A549 (cell line): ENCODE results near the gene RPS16. TPM values are rescaled to one million over a fixed set of nuclear protein-coding genes. Genes with fewer than 3 reads are reported as not detected.

Source experiments
- ATAC-seq, 2 experiments: fragments of 200-7000 bp in 1 of 2; fragments of >200 bp in 1 of 2; cut with Nextera tagmentation in 1 of 2; cut with Tn5 transposase in 1 of 2; 3 replicates each; pipeline versions ENCODE4 v1.8.0 to v1.9.1; 2018 to 2020; ENCODE audit warnings: mild to moderate bottlenecking in 1 of 2, moderate library complexity in 1 of 2
- CTCF ChIA-PET: fragments of 300-600 bp; sonication (Branson Sonifier 250); formaldehyde crosslinking; extraction: SDS; loops from one replicate; lab custom pipeline; 2021; ENCODE audit warnings: antibody characterized with exemption, inconsistent platforms; lab: Yijun Ruan, JAX
- POLR2A ChIA-PET: fragments of 350-600 bp; formaldehyde crosslinking; extraction: SDS; loops from one replicate; lab custom pipeline; 2021; ENCODE audit warnings: antibody characterized with exemption, inconsistent platforms; lab: Yijun Ruan, JAX
- DNase-seq, 2 experiments: peaks; one replicate each; pipeline versions ENCODE4 v3.0.0 to v3.0.0-alpha.2; 2011 to 2016; ENCODE audit warnings: low read depth in 1 of 2, low spot score in 1 of 2
- FAIRE-seq: peaks from 2 replicates; lab custom pipeline; 2011; peaks lifted over from hg19 to GRCh38; lab: Jason Lieb, UNC
- H3K27ac ChIP-seq, 2 experiments: fragments of >200 bp; sonication (Bioruptor Twin); formaldehyde crosslinking; 3 replicates each; pipeline ENCODE4 v1.5.1; 2016 to 2017
- H3K4me1 ChIP-seq: fragments of >200 bp; sonication (Bioruptor Twin); formaldehyde crosslinking; 3 replicates; pipeline ENCODE4 v1.6.1; 2016
- H3K4me2 ChIP-seq: fragments of >200 bp; sonication (Bioruptor Twin); formaldehyde crosslinking; 3 replicates; pipeline ENCODE4 v1.6.1; 2016
- H3K4me3 ChIP-seq: fragments of >200 bp; sonication (Bioruptor Twin); formaldehyde crosslinking; 3 replicates; pipeline ENCODE4 v1.5.1; 2016
- H3K9me3 ChIP-seq: fragments of >200 bp; sonication (Bioruptor Twin); formaldehyde crosslinking; 3 replicates; pipeline ENCODE4 v1.6.1; 2016
- CHD4 ChIP-seq: fragments of 200-600 bp; sonication (generic); IDR thresholded peaks from 2 replicates; pipeline ENCODE4 v1.6.1; 2016; ENCODE audit warnings: antibody characterized with exemption, mild to moderate bottlenecking, borderline replicate concordance
- FOXS1 ChIP-seq: fragments of 250-450 bp; sonication (Bioruptor Pico); IDR thresholded peaks from 2 replicates; pipeline ENCODE4 v1.5.0; 2020; ENCODE audit warnings: mild to moderate bottlenecking, moderate library complexity
- GATA3 ChIP-seq: IDR thresholded peaks from 2 replicates; pipeline ENCODE4 v1.6.1; 2012; ENCODE audit warnings: borderline replicate concordance
- HEYL ChIP-seq: fragments of 250-450 bp; sonication (Bioruptor Pico); IDR thresholded peaks from 2 replicates; pipeline ENCODE4 v1.8.0; 2021; ENCODE audit warnings: mild to moderate bottlenecking, moderate library complexity
- HOXA7 ChIP-seq: fragments of 250-450 bp; sonication (Bioruptor Pico); IDR thresholded peaks from 2 replicates; pipeline ENCODE4 v1.5.0; 2020; ENCODE audit warnings: mild to moderate bottlenecking, moderate library complexity
- HOXB13 ChIP-seq: fragments of 250-450 bp; sonication (Bioruptor Pico); IDR thresholded peaks from 2 replicates; pipeline ENCODE4 v1.5.0; 2020; ENCODE audit warnings: low read depth, mild to moderate bottlenecking, moderate library complexity
- JUN ChIP-seq, 2 experiments: fragments of >200 bp; sonication (Bioruptor Twin); formaldehyde crosslinking; IDR thresholded peaks; 2 replicates in 1 of 2; 3 replicates in 1 of 2; pipeline ENCODE4 v1.6.1; 2016 to 2017
- KDM1A ChIP-seq: fragments of 200-600 bp; sonication (generic); IDR thresholded peaks from 2 replicates; pipeline ENCODE4 v1.6.1; 2016; ENCODE audit warnings: low read depth, mild to moderate bottlenecking
- MAFK ChIP-seq: fragments of 450-650 bp; IDR thresholded peaks from 2 replicates; pipeline ENCODE4 v1.6.1; 2014; ENCODE audit not compliant: partially characterized antibody
- MYC ChIP-seq: IDR thresholded peaks from 2 replicates; pipeline ENCODE4 v1.6.1; 2012; ENCODE audit warnings: mild to moderate bottlenecking, inconsistent platforms, low read length, improper control_type of control experiment, borderline replicate concordance
- POLR2AphosphoS2 ChIP-seq: conservative IDR thresholded peaks from 2 replicates; pipeline ENCODE4 v1.6.1; 2012; ENCODE audit warnings: low read length, improper control_type of control experiment, inconsistent platforms
- RAD21 ChIP-seq, 2 experiments: fragments of >200 bp in 1 of 2; sonication (Bioruptor Twin) in 1 of 2; formaldehyde crosslinking in 1 of 2; IDR thresholded peaks in 1 of 2; conservative IDR thresholded peaks in 1 of 2; 2 replicates in 1 of 2; 3 replicates in 1 of 2; pipeline ENCODE4 v1.6.1; 2012 to 2018; ENCODE audit warnings: inconsistent platforms in 1 of 2
- SREBF2 ChIP-seq: fragments of 450-650 bp; IDR thresholded peaks from 2 replicates; pipeline ENCODE4 v1.6.1; 2014; ENCODE audit warnings: mild to moderate bottlenecking, moderate library complexity
- TP53 ChIP-seq: fragments of 250-450 bp; sonication (Bioruptor Pico); IDR thresholded peaks from 2 replicates; pipeline ENCODE4 v1.5.0; 2021; ENCODE audit warnings: mild to moderate bottlenecking, moderate library complexity
- ZSCAN20 ChIP-seq: fragments of 250-450 bp; sonication (Bioruptor Pico); IDR thresholded peaks from 2 replicates; pipeline ENCODE4 v1.8.0; 2022; ENCODE audit warnings: mild to moderate bottlenecking, moderate library complexity
- WGBS: methylation state at CpG from one replicate; pipeline ENCODE4 v1.1.6; 2017; ENCODE audit errors: missing lambda C conversion rate; 5-methylcytosine and 5-hydroxymethylcytosine counted together
- polyA plus RNA-seq, 4 experiments: library from polyadenylated mRNA; depleted of rRNA in 3 of 4; stranded (reverse); fragments of >200 nt; fragmentation: RNase III in 1 of 4; extraction: RNeasy Plus Mini Kit Qiagen cat#74134 plus additional on column Dnase treatment in 1 of 4; gene quantifications; 2 replicates in 3 of 4; 3 replicates in 1 of 4; pipeline ENCODE4 v1.2.3, GENCODE V29; 2011 to 2017
- TF ChIP-seq, protein P1 (sequence below): IDR thresholded peaks from 2 replicates; pipeline ENCODE4 v1.6.1; 2012; ENCODE audit warnings: low read depth, borderline replicate concordance
- TF ChIP-seq, protein P2 (sequence below): IDR thresholded peaks from 2 replicates; pipeline ENCODE4 v1.6.1; 2012
- TF ChIP-seq, protein P3 (sequence below): IDR thresholded peaks from 2 replicates; pipeline ENCODE4 v1.6.1; 2012
- TF ChIP-seq, protein P4 (sequence below): fragments of >200 bp; sonication (Bioruptor Twin); formaldehyde crosslinking; IDR thresholded peaks from 3 replicates; pipeline ENCODE4 v1.5.1; 2016

The RPS16 gene
- polyA plus RNA-seq, 2 of the 4 experiments (the other 2 are of a cell fraction), result 4,348 to 4,855 TPM

DNA sequence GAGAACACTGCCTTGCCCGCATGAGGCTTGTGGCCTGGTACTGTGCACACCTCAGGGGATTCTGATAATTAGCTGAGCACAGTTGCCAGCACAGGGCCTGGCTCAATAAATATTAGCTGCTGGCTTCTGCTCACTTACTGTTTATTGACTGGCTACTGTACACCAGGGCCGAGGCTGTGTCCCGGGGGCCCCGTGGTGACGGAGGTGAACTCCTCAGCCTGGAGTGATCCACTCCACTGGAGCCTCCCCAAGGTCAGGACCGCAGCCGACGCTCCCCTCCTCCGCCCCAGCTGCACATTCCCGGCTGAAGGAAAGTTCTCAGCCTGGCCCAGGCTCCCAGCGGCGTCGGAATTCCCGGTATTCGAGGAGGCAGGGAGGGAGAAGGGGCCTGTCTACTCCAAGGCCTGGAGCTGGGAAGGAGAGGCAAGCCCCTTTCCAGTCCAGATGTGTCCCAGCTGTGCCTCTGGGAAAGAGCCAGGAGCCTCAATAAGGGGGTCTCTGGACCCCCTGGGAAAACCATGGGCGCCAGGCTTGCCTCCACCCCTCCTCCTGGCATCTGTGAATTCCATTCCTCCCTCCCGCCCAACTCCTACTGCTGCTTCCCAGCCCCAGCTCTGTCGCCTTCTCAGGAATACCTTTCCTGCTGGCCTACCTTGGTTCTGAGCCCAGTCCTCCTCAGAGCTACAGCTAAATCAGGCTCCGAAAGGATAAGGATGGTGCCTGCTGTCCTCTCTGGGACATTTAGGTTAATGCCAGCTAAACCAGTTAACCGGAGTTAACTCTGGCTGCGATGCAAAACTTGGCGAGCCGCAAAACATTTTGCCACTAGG is 7.3 kb downstream of the RPS16 start (continued):
- TF ChIP-seq, protein P1, sequence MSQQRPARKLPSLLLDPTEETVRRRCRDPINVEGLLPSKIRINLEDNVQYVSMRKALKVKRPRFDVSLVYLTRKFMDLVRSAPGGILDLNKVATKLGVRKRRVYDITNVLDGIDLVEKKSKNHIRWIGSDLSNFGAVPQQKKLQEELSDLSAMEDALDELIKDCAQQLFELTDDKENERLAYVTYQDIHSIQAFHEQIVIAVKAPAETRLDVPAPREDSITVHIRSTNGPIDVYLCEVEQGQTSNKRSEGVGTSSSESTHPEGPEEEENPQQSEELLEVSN, result 0 out of 2 replicates have a peak, but pooled peaks have one; percentile 57
- peak; percentile 5; the same call in 1 of the 2 replicates for TF ChIP-seq HEYL
- TF ChIP-seq MAFK, result no peak
- peak; percentile 55; the same call in 1 of the 2 replicates for TF ChIP-seq ZSCAN20 (CRISPR knock-in tag)
- peak; percentile 59; the same call in 1 of the 2 replicates for TF ChIP-seq MYC
- 0 out of 2 replicates have a peak, but pooled peaks have one; percentile 20 for TF ChIP-seq GATA3
- TF ChIP-seq HOXA7 (CRISPR knock-in tag), result peak; percentile 75
- TF ChIP-seq FOXS1 (CRISPR knock-in tag), result peak; percentile 71

DNA sequence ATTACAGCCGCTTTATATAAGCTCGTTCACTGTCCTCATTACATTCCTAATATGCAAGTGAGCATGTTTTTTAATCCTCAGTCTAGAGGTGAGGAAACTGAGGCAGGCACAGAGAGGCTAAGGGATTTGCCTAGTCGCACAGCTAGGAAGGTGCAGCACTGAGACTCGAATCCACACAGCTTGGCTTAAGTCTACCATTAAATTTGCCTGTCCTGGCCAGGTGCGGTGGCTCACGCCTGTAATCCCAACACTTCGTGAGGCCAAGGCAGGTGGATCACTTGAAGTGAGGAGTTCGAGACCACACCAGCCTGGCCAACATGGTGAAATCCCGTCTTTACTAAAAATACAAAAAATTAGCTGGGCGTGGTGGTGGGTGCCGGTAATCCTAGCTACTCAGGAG is 8.0 kb downstream of the RPS16 start:
- ATAC-seq (no peak), DNase-seq (no peak), FAIRE-seq (no peak)
- Histone ChIP-seq H3K4me2 (peak overlapping the region; percentile 62), H3K4me1 (peaks cover 54% of the 10 kb centered on the region), H3K4me3 (no peak overlapping the region), H3K27ac (peak overlapping the region; percentile 83 to 90), H3K9me3 (no peaks in the 10 kb centered on the region)
- TF ChIP-seq POLR2AphosphoS2 (no peak), GATA3 (0 out of 2 replicates have a peak, but pooled peaks have one; percentile 14), TP53 (0 out of 2 replicates have a peak, but pooled peaks have one; percentile 2), RAD21 (conservative IDR thresholded peaks at IDR 0.05 in 1 of 2, IDR thresholded peaks at IDR 0.05 in 1 of 2) (no peak), KDM1A (peak; percentile 68; the same call in 1 of the 2 replicates), CHD4 (peak; percentile 72; the same call in 1 of the 2 replicates), HOXB13 (no peak)
- TF ChIP-seq, protein P2, sequence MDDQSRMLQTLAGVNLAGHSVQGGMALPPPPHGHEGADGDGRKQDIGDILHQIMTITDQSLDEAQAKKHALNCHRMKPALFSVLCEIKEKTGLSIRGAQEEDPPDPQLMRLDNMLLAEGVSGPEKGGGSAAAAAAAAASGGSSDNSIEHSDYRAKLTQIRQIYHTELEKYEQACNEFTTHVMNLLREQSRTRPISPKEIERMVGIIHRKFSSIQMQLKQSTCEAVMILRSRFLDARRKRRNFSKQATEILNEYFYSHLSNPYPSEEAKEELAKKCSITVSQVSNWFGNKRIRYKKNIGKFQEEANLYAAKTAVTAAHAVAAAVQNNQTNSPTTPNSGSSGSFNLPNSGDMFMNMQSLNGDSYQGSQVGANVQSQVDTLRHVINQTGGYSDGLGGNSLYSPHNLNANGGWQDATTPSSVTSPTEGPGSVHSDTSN, result 0 out of 2 replicates have a peak, but pooled peaks have one; percentile 9
- TF ChIP-seq, protein P3, sequence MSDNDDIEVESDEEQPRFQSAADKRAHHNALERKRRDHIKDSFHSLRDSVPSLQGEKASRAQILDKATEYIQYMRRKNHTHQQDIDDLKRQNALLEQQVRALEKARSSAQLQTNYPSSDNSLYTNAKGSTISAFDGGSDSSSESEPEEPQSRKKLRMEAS, result no peak
- WGBS, result 93% methylated on average over 11 of the region's 11 CpGs
- ChIA-PET CTCF (interaction anchor here (1.2 to 23.5 kb wide), 9 partner anchors 11 to 245 kb away, joined by 3 to 457 read pairs (median 10); partner anchors contain the start of genes EID2B, MED29, PAF1 and PLEKHG2), POLR2A (interaction anchor here (0.6 to 10.5 kb wide), 11 partner anchors 8 to 406 kb away, joined by 3 to 160 read pairs (median 7); partner anchors contain the start of genes DYRK1B, MED29, PAF1 and PLEKHG2)

DNA sequence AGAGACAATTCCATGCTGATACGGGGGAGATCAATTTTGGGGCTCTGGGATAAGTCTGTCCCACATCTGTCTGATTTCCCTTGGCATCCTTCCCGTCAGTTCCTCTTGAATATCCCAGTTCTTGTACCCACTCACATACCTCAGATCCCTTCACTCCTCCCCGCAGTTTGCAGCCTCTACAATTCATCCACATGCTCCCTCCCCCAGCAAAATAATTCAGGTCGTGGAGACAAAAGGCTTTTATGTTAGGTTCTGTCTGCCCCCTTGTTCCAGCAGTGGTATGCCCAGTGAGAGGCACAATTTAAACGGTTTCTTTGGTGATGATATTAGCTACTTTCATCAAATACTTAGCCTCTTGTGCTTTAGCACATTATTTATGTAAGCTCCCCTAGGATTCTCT is 9.6 kb downstream of the RPS16 start:
- POLR2A ChIA-PET, result interaction anchor here (0.8 to 10.5 kb wide), 5 partner anchors 9 to 22 kb away, joined by 3 to 160 read pairs (median 5); partner anchors contain the start of gene RPS16
- no peaks in the 10 kb centered on the region for H3K9me3 ChIP-seq
- H3K4me1 ChIP-seq, result peaks cover 38% of the 10 kb centered on the region
- ATAC-seq, result no peak
- 65% methylated on average over 5 of the region's 5 CpGs for WGBS
- CTCF ChIA-PET, result interaction anchor here (0.8 to 23.5 kb wide), 8 partner anchors 9 to 366 kb away, joined by 3 to 457 read pairs (median 24); partner anchors contain the start of genes MED29, PAF1, PLEKHG2 and ZFP36
- H3K4me3 ChIP-seq, result no peak overlapping the region
- H3K27ac ChIP-seq, result no peak overlapping the region
- TF ChIP-seq, protein P3, result no peak
- TF ChIP-seq JUN (IDR thresholded peaks at IDR 0.05) (peak in 1 of 2 experiments; percentile 27; a peak in 1 of 5 replicates), HOXA7 (CRISPR knock-in tag) (0 out of 2 replicates have a peak, but pooled peaks have one; percentile 10), POLR2AphosphoS2 (0 out of 2 replicates have a peak, but pooled peaks have one; percentile 39), SREBF2 (no peak)
- TF ChIP-seq, protein P4, sequence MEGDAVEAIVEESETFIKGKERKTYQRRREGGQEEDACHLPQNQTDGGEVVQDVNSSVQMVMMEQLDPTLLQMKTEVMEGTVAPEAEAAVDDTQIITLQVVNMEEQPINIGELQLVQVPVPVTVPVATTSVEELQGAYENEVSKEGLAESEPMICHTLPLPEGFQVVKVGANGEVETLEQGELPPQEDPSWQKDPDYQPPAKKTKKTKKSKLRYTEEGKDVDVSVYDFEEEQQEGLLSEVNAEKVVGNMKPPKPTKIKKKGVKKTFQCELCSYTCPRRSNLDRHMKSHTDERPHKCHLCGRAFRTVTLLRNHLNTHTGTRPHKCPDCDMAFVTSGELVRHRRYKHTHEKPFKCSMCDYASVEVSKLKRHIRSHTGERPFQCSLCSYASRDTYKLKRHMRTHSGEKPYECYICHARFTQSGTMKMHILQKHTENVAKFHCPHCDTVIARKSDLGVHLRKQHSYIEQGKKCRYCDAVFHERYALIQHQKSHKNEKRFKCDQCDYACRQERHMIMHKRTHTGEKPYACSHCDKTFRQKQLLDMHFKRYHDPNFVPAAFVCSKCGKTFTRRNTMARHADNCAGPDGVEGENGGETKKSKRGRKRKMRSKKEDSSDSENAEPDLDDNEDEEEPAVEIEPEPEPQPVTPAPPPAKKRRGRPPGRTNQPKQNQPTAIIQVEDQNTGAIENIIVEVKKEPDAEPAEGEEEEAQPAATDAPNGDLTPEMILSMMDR, result no peak
- FAIRE-seq, result no peak
- no peak for DNase-seq
- no peak overlapping the region for H3K4me2 ChIP-seq
